ENCODE measurements around the gene GDA. TPM values are rescaled to one million over a fixed set of nuclear protein-coding genes. Genes with fewer than 3 reads are reported as not detected.

The GDA gene
- total and polyA plus RNA-seq, 7 experiments from 2014 or later: not detected

- H3K27me3 ChIP-seq (ENCODE audit: control insufficient read depth in 2 of 2, insufficient read depth in 2 of 2, low read length in 2 of 2): no peaks in the 10 kb centered on the region
- ATAC-seq (no peak), DNase-seq (no peak)
- H3K9me3 Mint-ChIP-seq: peaks cover 0 to 1% (median 0%) of the 10 kb centered on the region in 11 donors
- H3K4me3 Mint-ChIP-seq: no peak overlapping the region
- no peaks in the 10 kb centered on the region for H3K9me3 ChIP-seq (ENCODE audit: control insufficient read depth in 2 of 3, low read length in 3 of 3)
- ChIA-PET CTCF (no interaction called here), POLR2A (no interaction called here)
- H3K4me3 ChIP-seq (ENCODE audit: low read length): no peak overlapping the region
- H3K4me1 Mint-ChIP-seq: peaks cover 0 to 4% (median 0%) of the 10 kb centered on the region in 7 donors
- intact Hi-C loops (cut with micrococcal nuclease): loop anchor here (2.0 kb wide), 1 partner anchor 71 kb away; no protein-coding TSS in a partner anchor
- peaks cover 3 to 18% (median 15%) of the 10 kb centered on the region in 5 donors for H3K27me3 Mint-ChIP-seq
- H3K27ac ChIP-seq (ENCODE audit: low read depth, low read length): no peak overlapping the region
- H3K27ac Mint-ChIP-seq: no peak overlapping the region
- no peaks in the 10 kb centered on the region for H3K36me3 Mint-ChIP-seq
- no peaks in the 10 kb centered on the region for H3K36me3 ChIP-seq (ENCODE audit: control insufficient read depth in 2 of 3, insufficient read depth in 3 of 3, low read length in 3 of 3)
- no peaks in the 10 kb centered on the region for H3K4me1 ChIP-seq (ENCODE audit: control insufficient read depth in 2 of 2, insufficient read depth in 2 of 2, low read length in 2 of 2)
Measured at GRCh38 chr9:72202009-72202408, 52.8 kb downstream of the GDA start.

DNA sequence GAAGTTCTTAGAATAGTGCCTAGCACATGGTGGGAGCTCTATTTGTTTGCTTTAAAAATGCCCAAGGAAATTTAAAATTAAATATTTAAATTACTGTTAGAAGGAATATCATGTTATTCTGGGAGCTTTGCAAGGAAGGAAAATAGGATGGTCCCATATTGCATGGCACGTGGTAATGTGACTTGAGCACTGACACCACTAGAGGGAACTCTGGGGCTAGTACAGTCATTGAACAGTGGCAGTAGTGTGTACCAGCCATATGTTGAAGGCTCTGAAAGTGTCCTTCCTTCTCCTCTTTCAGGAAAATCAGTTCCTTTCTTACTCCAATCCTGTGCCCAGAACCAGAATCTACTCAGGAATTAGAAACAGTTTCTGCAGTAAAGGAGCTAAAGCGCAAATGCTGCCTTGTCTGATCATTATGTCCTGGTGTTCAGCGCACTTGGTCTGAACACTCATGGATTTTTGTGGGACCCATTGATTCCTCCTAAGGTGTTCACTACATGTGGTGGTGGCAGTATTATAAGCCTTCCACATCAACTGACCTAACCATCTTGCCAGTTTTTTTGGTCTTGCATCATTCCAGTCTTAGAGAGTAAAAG is 54.1 kb downstream of the GDA start:
- Histone ChIP-seq H3K4me3 (ENCODE audit: low read length) (no peak overlapping the region), H3K36me3 (ENCODE audit: control insufficient read depth in 2 of 3, insufficient read depth in 3 of 3, low read length in 3 of 3) (no peaks in the 10 kb centered on the region), H3K9me3 (ENCODE audit: control insufficient read depth in 2 of 3, low read length in 3 of 3) (no peaks in the 10 kb centered on the region), H3K27ac (ENCODE audit: low read depth, low read length) (no peak overlapping the region), H3K27me3 (ENCODE audit: control insufficient read depth in 2 of 2, insufficient read depth in 2 of 2, low read length in 2 of 2) (no peaks in the 10 kb centered on the region), H3K4me1 (ENCODE audit: control insufficient read depth in 2 of 2, insufficient read depth in 2 of 2, low read length in 2 of 2) (no peaks in the 10 kb centered on the region)
- peaks cover 6 to 13% (median 8%) of the 10 kb centered on the region in 5 donors for H3K27me3 Mint-ChIP-seq
- POLR2A ChIA-PET: no interaction called here
- H3K4me3 Mint-ChIP-seq: no peak overlapping the region
- H3K9me3 Mint-ChIP-seq: no peaks in the 10 kb centered on the region
- no peak for ATAC-seq
- DNase-seq: no peak
- intact Hi-C loops (cut with micrococcal nuclease): loop anchor here (2.0 kb wide), 1 partner anchor 69 kb away; no protein-coding TSS in a partner anchor
- H3K36me3 Mint-ChIP-seq: no peaks in the 10 kb centered on the region
- CTCF ChIA-PET: no interaction called here
- no peak overlapping the region for H3K27ac Mint-ChIP-seq
- H3K4me1 Mint-ChIP-seq: peaks cover 0 to 3% (median 0%) of the 10 kb centered on the region in 7 donors

- intact Hi-C loops (cut with micrococcal nuclease): no loop called here
- H3K36me3 Mint-ChIP-seq: no peaks in the 10 kb centered on the region
- DNase-seq (no peak), ATAC-seq (no peak)
- peaks cover 0 to 3% (median 0%) of the 10 kb centered on the region in 7 donors for H3K4me1 Mint-ChIP-seq
- Histone ChIP-seq H3K4me3 (ENCODE audit: low read length) (no peak overlapping the region), H3K9me3 (ENCODE audit: control insufficient read depth in 2 of 3, low read length in 3 of 3) (no peaks in the 10 kb centered on the region), H3K36me3 (ENCODE audit: control insufficient read depth in 2 of 3, insufficient read depth in 3 of 3, low read length in 3 of 3) (no peaks in the 10 kb centered on the region), H3K27me3 (ENCODE audit: control insufficient read depth in 2 of 2, insufficient read depth in 2 of 2, low read length in 2 of 2) (no peaks in the 10 kb centered on the region), H3K27ac (ENCODE audit: low read depth, low read length) (no peak overlapping the region), H3K4me1 (ENCODE audit: control insufficient read depth in 2 of 2, insufficient read depth in 2 of 2, low read length in 2 of 2) (no peaks in the 10 kb centered on the region)
- ChIA-PET POLR2A (no interaction called here), CTCF (no interaction called here)
- H3K4me3 Mint-ChIP-seq: no peak overlapping the region
- H3K27me3 Mint-ChIP-seq: peaks cover 6 to 16% (median 10%) of the 10 kb centered on the region in 5 donors
- no peak overlapping the region for H3K27ac Mint-ChIP-seq
- no peaks in the 10 kb centered on the region for H3K9me3 Mint-ChIP-seq
Measured at GRCh38 chr9:72204062-72204461, 54.8 kb downstream of the GDA start.

DNA sequence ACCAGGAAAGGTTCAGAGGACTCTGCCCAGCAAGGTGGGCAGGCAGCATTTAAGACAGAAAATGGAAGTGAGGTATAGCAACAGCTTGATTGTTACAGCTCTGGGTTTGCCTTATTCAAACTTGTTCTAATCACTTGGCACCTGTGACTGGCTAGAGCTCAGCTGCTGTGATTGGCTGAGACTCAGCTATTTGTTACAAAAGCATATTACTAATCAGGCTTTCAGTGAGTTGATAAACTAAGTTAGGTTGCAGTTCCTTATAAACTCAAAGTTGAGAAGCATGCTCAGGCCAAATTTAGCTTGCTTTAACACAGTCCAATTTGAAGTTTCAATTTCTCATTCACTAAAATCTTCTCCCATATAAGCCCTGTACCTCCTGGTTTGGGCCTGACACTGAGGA is 56.3 kb downstream of the GDA start:
- Histone ChIP-seq H3K27ac (ENCODE audit: low read depth, low read length) (no peak overlapping the region), H3K4me1 (ENCODE audit: control insufficient read depth in 2 of 2, insufficient read depth in 2 of 2, low read length in 2 of 2) (no peaks in the 10 kb centered on the region), H3K27me3 (ENCODE audit: control insufficient read depth in 2 of 2, insufficient read depth in 2 of 2, low read length in 2 of 2) (no peaks in the 10 kb centered on the region), H3K36me3 (ENCODE audit: control insufficient read depth in 2 of 3, insufficient read depth in 3 of 3, low read length in 3 of 3) (no peaks in the 10 kb centered on the region), H3K9me3 (ENCODE audit: control insufficient read depth in 2 of 3, low read length in 3 of 3) (no peaks in the 10 kb centered on the region), H3K4me3 (ENCODE audit: low read length) (no peak overlapping the region)
- ChIA-PET POLR2A (no interaction called here), CTCF (no interaction called here)
- Mint-ChIP-seq H3K9me3 (no peaks in the 10 kb centered on the region), H3K4me3 (no peak overlapping the region), H3K27me3 (peaks cover 5 to 20% (median 14%) of the 10 kb centered on the region in 5 donors), H3K36me3 (no peaks in the 10 kb centered on the region), H3K27ac (no peak overlapping the region), H3K4me1 (no peaks in the 10 kb centered on the region)
- DNase-seq (no peak), ATAC-seq (no peak)
- intact Hi-C loops (cut with micrococcal nuclease): no loop called here

DNA sequence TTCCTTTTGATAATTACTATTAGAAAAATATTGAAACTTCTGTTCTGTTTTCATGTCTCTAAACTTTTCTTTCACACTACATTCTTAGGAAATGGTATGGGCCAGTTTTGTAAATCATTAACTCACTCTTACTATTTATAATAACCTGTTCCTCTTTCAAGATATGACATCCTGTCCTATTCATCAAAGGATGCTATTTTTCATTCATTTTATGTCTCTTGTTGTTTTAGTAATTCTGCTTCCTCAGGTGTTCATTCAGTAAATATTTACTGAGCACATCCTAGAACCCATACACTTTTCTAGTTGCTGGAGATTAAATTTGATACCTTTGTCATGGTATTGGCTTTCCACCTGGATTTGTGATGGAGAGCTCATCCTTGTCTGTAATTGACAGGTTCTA is 58.0 kb downstream of the GDA start:
- Histone ChIP-seq H3K27me3 (ENCODE audit: control insufficient read depth in 2 of 2, insufficient read depth in 2 of 2, low read length in 2 of 2) (no peaks in the 10 kb centered on the region), H3K4me1 (ENCODE audit: control insufficient read depth in 2 of 2, insufficient read depth in 2 of 2, low read length in 2 of 2) (no peaks in the 10 kb centered on the region), H3K27ac (ENCODE audit: low read depth, low read length) (no peak overlapping the region), H3K9me3 (ENCODE audit: control insufficient read depth in 2 of 3, low read length in 3 of 3) (no peaks in the 10 kb centered on the region), H3K4me3 (ENCODE audit: low read length) (no peak overlapping the region), H3K36me3 (ENCODE audit: control insufficient read depth in 2 of 3, insufficient read depth in 3 of 3, low read length in 3 of 3) (no peaks in the 10 kb centered on the region)
- intact Hi-C loops (cut with micrococcal nuclease): no loop called here
- Mint-ChIP-seq H3K27ac (no peak overlapping the region), H3K36me3 (no peaks in the 10 kb centered on the region), H3K4me3 (no peak overlapping the region), H3K4me1 (no peaks in the 10 kb centered on the region), H3K27me3 (peaks cover 3 to 21% (median 17%) of the 10 kb centered on the region in 5 donors), H3K9me3 (no peaks in the 10 kb centered on the region)
- ChIA-PET CTCF (no interaction called here), POLR2A (no interaction called here)
- ATAC-seq (no peak), DNase-seq (no peak)

GRCh38 chr9:72210522-72210921 is 61.3 kb downstream of the GDA start:
- ATAC-seq (no peak), DNase-seq (no peak)
- H3K4me3 ChIP-seq (ENCODE audit: low read length): no peak overlapping the region
- H3K36me3 ChIP-seq (ENCODE audit: control insufficient read depth in 2 of 3, insufficient read depth in 3 of 3, low read length in 3 of 3): no peaks in the 10 kb centered on the region
- Mint-ChIP-seq H3K4me3 (no peak overlapping the region), H3K27ac (no peak overlapping the region), H3K9me3 (peaks cover 0 to 4% (median 0%) of the 10 kb centered on the region in 11 donors), H3K27me3 (peaks cover 5 to 24% (median 19%) of the 10 kb centered on the region in 5 donors), H3K36me3 (no peaks in the 10 kb centered on the region), H3K4me1 (no peaks in the 10 kb centered on the region)
- H3K27me3 ChIP-seq (ENCODE audit: control insufficient read depth in 2 of 2, insufficient read depth in 2 of 2, low read length in 2 of 2): no peaks in the 10 kb centered on the region
- intact Hi-C loops (cut with micrococcal nuclease): no loop called here
- ChIA-PET CTCF (no interaction called here), POLR2A (no interaction called here)
- H3K27ac ChIP-seq (ENCODE audit: low read depth, low read length): no peak overlapping the region
- H3K9me3 ChIP-seq (ENCODE audit: control insufficient read depth in 2 of 3, low read length in 3 of 3): no peaks in the 10 kb centered on the region
- H3K4me1 ChIP-seq (ENCODE audit: control insufficient read depth in 2 of 2, insufficient read depth in 2 of 2, low read length in 2 of 2): no peaks in the 10 kb centered on the region

DNA sequence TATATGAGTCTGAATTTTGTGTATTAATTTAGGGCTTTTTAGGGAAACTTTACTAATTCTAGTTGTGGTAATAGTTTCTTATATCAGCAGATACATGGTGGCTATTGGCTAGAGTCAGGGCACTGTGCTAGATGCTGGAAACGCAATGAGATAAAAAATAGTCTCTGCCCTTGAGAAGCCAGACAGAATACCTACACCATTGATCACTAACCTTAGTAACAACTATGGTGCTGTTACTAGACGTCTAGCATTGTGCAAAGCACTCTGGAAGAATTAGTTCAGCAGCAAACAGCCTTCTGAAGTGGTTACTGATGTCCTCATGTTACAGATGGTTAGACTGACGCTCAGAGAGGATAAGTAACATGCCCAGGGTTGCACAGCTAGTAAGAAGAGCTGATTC is 61.8 kb downstream of the GDA start:
- Mint-ChIP-seq H3K4me1 (no peaks in the 10 kb centered on the region), H3K27me3 (peaks cover 5 to 24% (median 23%) of the 10 kb centered on the region in 5 donors), H3K4me3 (no peak overlapping the region), H3K9me3 (peaks cover 0 to 4% (median 0%) of the 10 kb centered on the region in 11 donors), H3K36me3 (no peaks in the 10 kb centered on the region), H3K27ac (no peak overlapping the region)
- Histone ChIP-seq H3K27ac (ENCODE audit: low read depth, low read length) (no peak overlapping the region), H3K9me3 (ENCODE audit: control insufficient read depth in 2 of 3, low read length in 3 of 3) (no peaks in the 10 kb centered on the region), H3K36me3 (ENCODE audit: control insufficient read depth in 2 of 3, insufficient read depth in 3 of 3, low read length in 3 of 3) (no peaks in the 10 kb centered on the region), H3K4me1 (ENCODE audit: control insufficient read depth in 2 of 2, insufficient read depth in 2 of 2, low read length in 2 of 2) (no peaks in the 10 kb centered on the region), H3K4me3 (ENCODE audit: low read length) (no peak overlapping the region), H3K27me3 (ENCODE audit: control insufficient read depth in 2 of 2, insufficient read depth in 2 of 2, low read length in 2 of 2) (no peaks in the 10 kb centered on the region)
- ChIA-PET POLR2A (no interaction called here), CTCF (no interaction called here)
- DNase-seq (no peak), ATAC-seq (no peak)
- intact Hi-C loops (cut with micrococcal nuclease): no loop called here

Data from naive thymus-derived CD4-positive, alpha-beta T cell (primary cell).